ENCODE results near the gene ADORA3.

DNA sequence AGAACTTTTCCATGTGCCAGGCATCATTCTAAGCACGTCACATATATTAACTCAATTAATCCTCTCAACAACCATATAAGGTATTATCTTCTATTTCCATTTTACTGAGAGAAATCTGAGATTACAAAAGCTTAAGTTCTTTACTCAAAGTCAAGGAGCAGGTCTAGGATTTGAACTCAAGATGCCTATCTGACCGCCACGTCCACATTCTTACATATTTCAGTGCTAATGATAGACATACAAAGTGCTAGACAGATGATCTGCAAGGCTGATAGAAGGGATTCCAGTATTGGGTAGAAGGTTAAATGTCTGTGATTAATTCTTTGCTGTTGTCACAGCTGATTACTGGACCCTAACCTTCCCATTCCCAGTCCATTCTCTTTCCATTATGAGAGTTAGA lies 49.7 kb downstream of the ADORA3 start:
- TF ChIP-seq, protein P1, sequence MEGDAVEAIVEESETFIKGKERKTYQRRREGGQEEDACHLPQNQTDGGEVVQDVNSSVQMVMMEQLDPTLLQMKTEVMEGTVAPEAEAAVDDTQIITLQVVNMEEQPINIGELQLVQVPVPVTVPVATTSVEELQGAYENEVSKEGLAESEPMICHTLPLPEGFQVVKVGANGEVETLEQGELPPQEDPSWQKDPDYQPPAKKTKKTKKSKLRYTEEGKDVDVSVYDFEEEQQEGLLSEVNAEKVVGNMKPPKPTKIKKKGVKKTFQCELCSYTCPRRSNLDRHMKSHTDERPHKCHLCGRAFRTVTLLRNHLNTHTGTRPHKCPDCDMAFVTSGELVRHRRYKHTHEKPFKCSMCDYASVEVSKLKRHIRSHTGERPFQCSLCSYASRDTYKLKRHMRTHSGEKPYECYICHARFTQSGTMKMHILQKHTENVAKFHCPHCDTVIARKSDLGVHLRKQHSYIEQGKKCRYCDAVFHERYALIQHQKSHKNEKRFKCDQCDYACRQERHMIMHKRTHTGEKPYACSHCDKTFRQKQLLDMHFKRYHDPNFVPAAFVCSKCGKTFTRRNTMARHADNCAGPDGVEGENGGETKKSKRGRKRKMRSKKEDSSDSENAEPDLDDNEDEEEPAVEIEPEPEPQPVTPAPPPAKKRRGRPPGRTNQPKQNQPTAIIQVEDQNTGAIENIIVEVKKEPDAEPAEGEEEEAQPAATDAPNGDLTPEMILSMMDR (IDR thresholded peaks at IDR 0.05): no peak
- no peak for TF ChIP-seq POLR2A (IDR thresholded peaks at IDR 0.05)
